OCI-M1 (cell line): ENCODE data around the gene ICOSLG.
"Not testable (repeated sequence)": the region's sequence is repeated elsewhere in the genome, so short reads cannot be mapped to it uniquely, and the experiment has no call there.

Experiments used
- DNase-seq: peaks from one replicate; lab custom pipeline; 2025; lab: John Stamatoyannopoulos, UW

Gene ICOSLG

GRCh38 chr21:44225605-44226004 is 15.1 kb downstream of the ICOSLG start:
- not testable (repeated sequence) for DNase-seq

DNA sequence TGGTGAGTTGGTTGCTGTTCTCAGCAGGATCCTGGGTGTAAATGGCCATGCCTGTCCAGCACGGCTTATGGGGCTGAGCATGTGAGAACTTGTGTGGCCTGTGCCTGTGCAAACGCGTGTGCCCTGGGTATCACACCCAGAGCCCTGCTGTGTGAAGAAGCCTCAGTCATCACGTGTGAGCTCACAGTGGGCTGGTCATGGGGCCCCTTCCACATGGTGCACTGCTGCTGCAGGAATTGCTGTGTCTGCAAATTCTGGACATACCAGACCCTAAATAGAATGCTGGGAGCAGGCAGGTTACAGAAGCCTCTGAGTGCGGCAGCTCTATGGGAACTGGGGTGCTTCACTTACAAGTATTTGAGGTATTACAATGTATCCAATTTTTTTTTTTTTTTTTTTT is 17.4 kb downstream of the ICOSLG start:
- not testable (repeated sequence) for DNase-seq

- DNase-seq = not testable (repeated sequence)
These were observed 20.1 kb downstream of the ICOSLG start for GRCh38 chr21:44220674-44221073.

GRCh38 chr21:44218461-44218860 is 22.3 kb downstream of the ICOSLG start:
- DNase-seq = not testable (repeated sequence)

DNA sequence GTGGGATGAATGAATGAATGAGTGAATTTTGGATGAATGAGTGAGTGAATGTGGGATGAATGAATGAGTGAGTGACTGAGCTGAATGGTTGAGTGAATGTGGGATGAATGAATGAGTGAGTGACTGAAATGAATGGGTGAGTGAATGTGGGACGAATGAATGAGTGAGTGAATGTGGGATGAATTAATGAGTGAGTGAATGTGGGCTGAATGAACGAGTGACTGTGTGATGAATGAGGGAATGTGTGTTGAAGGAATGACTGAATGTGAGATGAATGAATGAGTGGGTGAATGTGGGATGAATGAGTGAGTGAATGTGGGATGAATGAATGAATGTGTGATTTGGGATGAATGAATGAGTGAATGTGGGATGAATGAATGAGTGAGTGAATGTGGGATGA is 28.8 kb downstream of the ICOSLG start:
- not testable (repeated sequence) for DNase-seq

DNA sequence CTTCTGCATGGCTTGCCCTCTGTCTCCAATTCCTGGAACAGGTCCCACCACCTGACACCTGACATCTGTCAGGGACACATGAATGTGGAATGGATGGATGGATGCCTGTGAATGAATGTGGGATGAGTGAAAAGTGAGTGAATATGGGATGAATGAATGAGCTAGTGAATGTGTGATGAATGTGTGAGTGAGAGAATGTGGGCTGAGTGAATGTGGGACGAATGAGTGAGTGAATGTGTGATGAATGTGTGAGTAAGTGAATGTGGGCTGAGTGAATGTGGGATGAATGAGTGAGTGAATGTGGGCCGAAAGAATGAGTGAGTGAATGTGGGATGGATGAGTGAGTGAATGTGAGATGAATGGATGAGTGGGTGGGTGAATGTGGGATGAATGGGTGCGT is 29.2 kb downstream of the ICOSLG start:
- not testable (repeated sequence) for DNase-seq

- DNase-seq = not testable (repeated sequence)
These were observed 32.7 kb downstream of the ICOSLG start for GRCh38 chr21:44207860-44208646.

DNA sequence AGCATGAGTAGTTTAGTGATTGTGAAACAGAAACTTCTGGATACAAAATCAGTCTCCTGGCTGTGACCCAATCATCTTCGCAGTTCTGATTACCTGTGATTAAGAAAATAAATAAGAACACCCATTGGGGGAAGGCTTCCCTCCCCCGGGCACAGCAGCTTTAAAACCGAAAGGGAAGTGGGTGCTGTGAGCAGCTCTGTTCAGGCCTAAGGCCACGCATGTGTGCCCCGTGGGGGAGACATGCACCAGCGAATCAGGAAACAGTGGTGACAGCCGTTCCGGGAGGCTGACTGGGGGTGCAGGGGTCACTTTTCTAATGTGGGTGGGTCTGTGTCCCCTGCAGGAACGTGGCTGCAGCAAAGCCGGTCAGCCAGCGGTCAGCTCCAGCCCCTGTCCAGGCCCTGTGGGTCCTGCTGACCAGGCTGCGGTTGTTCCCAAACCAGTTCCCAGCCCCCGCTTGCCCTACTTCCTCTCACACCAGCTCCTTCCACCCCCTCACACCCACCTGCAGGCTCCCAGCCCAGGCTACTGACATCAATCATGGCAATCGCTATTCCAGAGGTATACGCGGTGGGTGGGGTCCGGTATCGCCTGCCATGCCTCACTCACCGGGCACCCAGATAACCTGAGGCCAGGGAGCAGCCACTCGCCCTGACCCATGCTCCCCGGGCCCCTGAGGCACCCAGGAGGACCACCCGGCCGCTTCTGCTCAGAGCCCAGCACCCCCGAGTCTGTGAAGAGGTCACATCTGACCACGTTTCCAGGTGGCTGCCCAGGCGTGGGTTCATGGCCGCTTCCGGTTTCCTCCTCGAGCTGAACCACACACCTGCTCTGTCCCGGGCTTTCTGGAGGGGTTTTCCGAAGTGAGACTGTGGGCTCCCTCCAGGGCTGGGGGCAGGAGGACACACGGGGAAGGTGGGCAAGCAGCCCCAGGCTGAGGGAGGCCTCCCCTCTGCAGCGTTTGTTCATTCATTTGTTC is 33.8 kb downstream of the ICOSLG start:
- DNase-seq = not testable (repeated sequence)

GRCh38 chr21:44206187-44206586 is 34.6 kb downstream of the ICOSLG start:
- not testable (repeated sequence) for DNase-seq

DNA sequence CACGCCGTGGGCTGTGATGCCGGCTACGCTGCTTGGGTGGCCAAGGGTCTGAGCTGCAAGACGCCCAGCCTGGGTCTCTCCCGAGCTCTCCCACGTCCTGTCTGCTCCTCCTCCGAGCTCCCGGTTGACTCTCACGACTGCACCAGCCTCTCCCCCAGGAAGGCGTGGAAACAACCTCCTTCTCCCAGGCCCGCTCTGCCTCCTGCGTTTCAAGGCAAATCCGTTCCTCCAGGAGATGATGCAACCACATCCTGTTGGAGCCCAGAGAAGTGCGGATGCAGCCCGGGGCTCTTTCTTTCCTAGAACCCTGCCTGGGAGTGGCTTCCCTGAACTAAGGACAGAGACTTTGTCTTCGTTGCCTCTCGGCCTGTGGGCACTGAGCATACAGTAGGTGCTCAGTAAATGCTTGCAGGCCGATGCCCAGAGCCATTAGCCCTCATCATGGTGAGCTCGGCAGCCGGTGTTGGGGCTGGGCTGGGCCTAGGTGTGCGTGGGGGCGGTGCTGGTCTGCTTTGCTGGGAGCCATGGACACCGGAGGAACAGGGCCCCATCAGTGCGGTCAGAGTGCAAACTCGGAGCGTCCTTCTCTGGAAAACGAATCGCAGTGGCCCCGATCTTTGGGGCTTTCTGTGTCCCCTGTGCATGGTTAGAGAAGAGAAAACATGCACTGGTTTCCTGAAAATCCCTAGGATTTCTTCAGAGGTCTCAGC is 38.0 kb downstream of the ICOSLG start:
- not testable (repeated sequence) for DNase-seq

- DNase-seq = not testable (repeated sequence)
These were observed 40.7 kb downstream of the ICOSLG start for GRCh38 chr21:44199997-44200396.

- no peak for DNase-seq
These were observed 41.3 kb downstream of the ICOSLG start for GRCh38 chr21:44199448-44199847.

GRCh38 chr21:44197156-44197516 is 43.6 kb downstream of the ICOSLG start:
- DNase-seq = not testable (repeated sequence)

GRCh38 chr21:44196212-44197155 is 44.3 kb downstream of the ICOSLG start:
- DNase-seq = peak; percentile 82

DNA sequence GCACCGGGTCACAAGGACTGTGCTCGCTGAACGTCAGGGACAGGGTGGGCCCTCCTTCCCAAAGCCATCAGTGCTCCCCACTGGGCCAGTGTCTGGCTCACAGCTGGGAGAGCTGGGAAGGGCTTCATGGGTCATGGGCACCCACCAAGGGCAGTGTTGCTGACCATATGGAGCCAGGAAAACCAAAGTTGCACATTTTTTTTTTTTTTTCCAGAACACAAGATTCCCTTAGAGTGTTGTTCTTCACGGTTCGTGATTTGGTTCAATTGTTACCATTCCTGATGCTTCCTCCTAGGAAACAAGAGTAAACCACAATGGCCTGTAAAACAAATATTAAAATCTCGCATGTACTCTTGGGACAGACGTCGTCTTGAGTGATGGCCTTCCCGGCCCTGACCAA is 45.9 kb downstream of the ICOSLG start:
- not testable (repeated sequence) for DNase-seq

DNA sequence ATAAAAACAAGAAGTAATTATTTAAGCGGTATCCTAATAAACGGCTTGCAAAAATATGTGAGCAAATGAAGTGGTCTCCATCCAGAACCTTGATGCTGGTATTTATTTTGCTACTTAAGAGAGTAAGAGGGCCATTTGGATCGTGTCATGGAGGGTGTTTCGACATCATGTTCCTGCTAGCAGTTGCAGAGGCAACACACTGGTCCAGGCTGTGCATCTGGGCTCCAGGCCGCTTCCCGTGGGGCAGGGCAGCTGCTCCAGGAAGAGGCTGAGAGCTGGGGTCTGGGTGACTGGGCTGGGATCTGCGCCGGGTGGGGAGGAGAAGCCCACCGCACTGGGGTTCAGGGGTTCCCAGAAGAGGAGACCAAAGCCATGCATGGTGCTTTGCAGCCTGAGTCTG is 46.3 kb downstream of the ICOSLG start:
- DNase-seq = not testable (repeated sequence)

DNA sequence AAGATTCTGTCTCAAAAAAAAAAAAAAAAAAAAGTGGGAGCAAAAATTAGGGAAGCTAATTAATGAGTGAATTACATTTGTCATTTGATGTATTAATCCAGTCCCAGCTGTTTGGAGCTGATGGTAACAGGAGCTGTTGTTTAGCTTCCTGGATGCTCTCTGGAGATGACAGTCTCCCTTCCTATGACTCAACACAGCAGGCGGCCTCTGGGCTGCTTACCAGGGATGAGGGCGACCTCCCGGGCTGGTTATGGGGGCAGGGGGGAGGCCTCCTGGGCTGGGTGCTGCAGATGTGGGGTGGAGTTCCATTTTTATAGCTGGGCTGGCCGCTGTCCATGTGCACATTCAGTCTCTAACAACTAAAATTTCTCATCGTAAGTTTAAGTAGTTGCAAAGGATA is 47.6 kb downstream of the ICOSLG start:
- not testable (repeated sequence) for DNase-seq

- not testable (repeated sequence) for DNase-seq
These were observed 50.1 kb downstream of the ICOSLG start for GRCh38 chr21:44190349-44191271.

DNA sequence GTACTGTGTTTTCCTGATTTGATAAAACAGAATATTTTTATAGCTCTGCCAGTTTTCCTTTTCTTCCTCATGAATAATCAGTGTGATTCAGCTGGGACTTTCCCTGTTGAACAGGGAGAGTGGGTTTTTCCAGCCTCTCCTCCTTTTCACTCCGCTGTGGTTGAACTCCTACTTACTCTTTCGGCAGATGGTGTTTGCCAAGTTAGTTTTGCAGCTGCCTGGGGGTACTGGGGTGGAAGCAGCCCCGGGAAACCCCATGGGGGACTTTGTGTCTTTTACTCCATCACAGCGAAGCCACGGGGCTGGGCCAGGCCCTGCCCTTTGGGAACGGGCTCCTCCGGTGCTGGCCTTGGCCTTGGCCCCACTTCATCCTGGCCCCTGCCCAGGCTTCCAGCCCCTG is 55.9 kb downstream of the ICOSLG start:
- not testable (repeated sequence) for DNase-seq

GRCh38 chr21:44182202-44182601 is 58.5 kb downstream of the ICOSLG start:
- not testable (repeated sequence) for DNase-seq
